Right renal cortex interstitium (tissue), 3 donors: ENCODE measurements around the gene STK38L. TPM values are rescaled to one million over a fixed set of nuclear protein-coding genes. Genes with fewer than 3 reads are reported as not detected.

Experiments used
- DNase-seq, 3 donors: peaks; one replicate each; pipeline ENCODE4 v3.0.0-alpha.2; 2013; ENCODE audit warnings: low read depth in 3 of 3, low spot score in 2 of 3
- polyA plus RNA-seq, 3 donors: library from polyadenylated mRNA; unstranded; fragments of 120-200 nt; gene quantifications; one replicate each; pipeline ENCODE4 v1.2.1, GENCODE V29; 2013; ENCODE audit not compliant: insufficient read length in 3 of 3

The STK38L gene
- 10 to 100 TPM; 43.0 to 53.7 (median 50.4) TPM for polyA plus RNA-seq

DNA sequence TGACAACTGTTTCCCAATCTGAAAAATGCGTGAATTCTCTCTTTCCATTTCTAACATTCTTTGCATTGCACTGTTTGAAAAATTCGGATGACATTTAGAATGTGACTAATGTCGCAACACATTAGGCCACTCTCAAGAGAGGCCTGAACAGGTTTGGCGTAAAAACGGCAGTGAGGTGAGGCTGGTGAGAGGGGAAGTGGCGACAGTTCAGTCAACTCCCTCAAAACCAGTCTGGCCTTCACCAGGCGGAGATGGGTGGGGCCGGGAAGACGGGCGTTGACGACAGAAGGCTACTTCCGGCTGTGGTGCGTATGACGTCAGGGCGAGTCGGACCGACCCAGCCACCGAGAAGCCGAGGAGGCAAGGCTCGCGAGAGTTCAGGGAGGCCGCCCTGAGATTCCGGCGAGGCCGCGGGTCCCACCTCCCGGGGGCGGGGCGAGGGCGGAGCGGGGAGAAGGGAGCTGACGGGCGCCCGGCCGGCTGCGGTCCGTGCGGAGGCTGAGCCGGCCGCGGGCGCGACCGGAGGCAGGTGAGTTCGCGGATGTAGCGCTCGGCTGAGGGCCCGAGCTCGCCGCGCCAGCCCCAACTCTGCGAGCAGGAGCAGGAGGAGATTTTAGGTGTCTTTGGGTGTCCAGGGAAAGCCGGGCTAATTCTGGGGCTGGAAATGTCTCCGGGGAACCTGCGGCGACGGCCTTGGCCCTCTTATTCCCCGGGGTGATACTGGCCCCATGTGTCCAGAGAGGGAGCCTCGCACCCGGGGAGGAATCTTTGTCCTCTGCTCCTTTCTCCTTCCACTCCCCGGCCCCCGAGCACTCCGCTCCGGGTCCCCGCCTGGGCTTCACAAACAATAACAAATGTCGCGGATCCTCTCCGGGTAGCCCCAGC is at the start of gene STK38L:
Gene STK38L (plus strand): TSS at position 483 of the 885 bp plus-strand sequence. CDS start 53,435 bp downstream, outside the sequence.
- DNase-seq: peak; percentile 78 to 90 (median 89)

DNA sequence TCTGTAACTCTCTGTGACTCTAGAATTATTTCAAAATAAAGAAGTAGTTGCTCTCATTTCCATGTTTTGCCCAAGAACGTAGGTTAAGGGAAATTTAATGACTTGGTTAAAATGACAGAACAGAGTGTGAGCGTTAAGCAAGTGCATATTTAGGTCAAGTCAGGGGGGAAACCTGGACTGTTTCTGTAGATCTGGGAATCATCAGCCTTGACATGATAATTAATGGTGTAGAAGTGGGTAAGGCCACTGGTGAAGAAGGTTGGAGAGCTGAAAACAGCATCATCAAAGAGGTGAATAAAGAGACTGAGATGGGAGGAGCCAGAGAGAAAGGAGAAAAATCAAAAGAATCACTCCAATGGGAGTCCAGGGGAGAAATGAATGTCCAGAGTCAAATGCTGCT is 49.4 kb upstream of the STK38L start:
- no peak for DNase-seq

DNA sequence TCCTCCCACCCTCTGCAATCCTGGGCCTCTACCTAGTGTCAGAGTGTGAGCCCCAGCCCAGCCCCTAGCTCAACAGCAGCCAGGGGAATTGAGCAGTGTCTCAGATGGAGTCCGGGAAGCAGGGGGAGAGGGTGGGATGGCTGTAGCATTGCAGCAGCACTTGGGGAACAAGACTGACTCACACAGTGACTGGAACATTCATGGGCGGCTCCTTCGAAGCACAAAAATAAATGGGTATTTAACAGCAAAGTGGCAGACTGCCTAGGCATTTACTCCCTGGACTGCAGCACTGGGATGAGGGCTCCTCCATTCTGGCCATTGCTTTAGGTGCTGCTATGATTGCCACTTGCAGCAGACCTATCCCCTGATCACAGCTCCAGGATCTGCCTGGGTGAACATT is 46.0 kb upstream of the STK38L start:
- no peak for DNase-seq

DNA sequence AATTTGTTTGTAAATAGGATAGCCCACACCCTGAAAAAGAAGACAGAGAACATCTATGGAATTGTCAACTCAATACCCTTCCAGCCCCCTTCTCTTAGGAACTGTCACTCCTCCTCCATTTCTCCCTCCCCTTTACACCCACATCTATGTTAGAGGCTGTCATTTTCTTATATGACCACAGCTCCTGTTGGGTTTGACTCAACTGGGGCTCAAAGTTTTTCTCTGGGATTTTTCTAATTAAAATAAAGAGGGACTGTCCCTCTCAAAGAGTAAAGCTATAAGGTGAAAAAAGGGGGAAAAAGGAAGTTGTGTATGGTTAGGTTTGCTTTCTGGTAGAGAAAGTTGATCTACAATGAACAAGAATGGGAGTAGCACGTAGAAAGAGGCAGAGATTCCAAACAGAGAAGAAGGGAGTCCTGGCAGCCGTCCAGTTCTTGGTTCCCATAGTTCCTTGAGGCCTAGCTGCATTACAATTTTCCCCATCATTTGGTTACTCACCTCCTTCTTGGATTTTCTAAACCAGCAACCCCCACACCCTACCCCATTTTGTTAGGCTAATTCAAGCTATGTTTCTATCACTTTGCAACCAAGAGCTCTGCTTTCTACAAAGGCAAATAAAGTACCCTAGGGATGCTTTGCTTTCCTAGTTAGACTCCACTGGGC is 44.3 kb upstream of the STK38L start:
- no peak for DNase-seq

DNA sequence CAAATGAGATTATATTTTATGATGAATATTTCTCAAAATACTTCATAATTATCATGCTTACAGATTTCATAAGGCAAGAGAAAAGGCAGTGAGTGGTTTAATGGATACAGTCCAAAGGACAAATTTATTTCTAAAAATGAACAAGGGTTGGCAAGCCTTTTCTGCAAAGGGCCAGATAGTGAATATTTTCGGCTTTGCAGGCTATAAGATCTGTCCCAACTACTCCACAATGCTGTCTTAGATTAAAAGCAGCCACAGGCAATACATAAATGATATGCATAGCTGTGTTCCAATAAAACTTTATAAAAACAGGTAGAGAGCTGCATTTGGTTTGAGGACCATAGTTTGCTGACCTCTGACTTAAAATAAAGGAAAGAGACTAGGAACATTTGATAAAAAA is 42.9 kb upstream of the STK38L start:
- DNase-seq: no peak

DNA sequence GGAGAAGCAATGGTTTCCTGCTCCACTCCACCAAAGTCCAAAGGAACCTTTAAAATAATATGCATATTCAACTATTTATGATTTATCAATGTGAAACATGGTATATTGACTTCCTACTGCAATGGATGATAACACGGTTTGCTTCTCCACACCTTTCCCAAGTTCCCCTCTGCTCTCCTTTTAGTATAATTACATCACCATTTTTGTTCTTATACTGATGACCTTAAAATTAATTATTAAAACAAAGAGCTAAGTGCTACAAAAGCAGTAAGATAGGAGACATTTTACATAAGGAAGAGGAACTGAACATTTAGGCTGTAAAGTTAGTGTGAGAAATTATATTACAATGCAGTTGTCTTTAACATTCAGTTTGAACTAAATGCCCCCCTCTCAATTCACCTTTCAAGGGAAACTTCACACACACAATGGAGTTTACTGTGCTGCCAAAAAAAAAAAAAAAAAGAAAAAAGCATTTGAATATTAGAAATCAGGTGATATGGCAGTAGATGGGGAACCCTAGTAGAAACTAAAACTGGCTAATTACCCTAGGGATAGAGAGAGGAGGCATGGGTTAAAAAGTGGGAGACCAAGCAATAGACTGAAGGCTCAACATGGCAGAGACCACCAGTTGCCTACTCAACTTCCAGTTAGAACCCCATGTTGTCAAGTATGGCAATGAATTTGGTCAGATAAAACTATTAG is 37.1 kb upstream of the STK38L start:
- no peak for DNase-seq

DNA sequence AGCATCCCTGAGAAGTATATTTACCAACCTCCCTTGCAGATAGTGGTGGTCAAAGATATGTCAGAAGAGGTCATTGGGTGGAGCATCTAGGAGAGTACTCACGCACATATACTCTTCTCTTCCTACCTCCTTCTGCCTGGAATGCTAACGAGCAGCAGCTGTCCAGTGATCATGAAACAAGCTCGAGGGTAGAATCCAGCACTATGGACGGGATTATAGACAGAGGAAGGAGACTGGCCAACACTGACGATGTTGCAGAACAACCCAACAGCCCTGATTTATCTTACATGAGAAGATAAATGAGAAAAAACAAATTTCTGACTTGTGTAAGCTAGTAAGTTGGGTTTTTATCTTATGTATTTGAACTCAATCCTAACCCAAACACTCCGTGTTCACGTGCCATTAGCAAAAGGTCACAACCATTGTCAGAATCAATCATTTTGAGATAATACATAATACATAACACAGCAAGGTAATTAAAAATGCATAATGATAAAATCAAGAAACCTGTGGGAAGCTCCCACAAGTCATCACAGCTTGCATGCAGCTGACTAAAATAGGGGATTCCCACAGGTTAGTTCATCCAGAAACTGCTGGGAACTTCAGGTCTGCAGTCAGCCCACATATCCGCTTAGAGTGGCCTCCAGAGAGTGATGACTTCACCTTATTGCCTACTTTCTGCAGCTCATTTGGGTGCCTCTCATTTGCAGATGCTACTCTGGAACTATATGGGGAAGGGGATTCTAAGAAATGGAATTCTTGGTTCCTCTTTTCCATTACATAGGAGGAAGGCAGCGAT is 36.3 kb upstream of the STK38L start:
- DNase-seq: no peak

DNA sequence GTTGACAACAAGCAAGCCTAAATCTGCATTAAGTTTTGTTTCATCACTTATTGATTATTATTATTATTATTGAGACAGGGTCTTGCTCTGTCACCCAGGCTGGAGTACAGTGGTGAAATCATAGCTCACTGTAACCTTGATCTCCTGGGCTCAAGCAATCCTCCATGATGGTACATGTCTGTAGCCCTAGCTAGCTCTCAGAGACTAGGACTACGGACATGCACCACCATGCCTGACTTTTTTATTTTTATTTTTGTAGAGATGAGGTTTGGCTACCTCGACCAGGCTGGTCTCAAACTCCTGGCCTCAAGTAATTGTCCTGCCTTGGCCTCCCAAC is 35.7 kb upstream of the STK38L start:
- no peak for DNase-seq

DNA sequence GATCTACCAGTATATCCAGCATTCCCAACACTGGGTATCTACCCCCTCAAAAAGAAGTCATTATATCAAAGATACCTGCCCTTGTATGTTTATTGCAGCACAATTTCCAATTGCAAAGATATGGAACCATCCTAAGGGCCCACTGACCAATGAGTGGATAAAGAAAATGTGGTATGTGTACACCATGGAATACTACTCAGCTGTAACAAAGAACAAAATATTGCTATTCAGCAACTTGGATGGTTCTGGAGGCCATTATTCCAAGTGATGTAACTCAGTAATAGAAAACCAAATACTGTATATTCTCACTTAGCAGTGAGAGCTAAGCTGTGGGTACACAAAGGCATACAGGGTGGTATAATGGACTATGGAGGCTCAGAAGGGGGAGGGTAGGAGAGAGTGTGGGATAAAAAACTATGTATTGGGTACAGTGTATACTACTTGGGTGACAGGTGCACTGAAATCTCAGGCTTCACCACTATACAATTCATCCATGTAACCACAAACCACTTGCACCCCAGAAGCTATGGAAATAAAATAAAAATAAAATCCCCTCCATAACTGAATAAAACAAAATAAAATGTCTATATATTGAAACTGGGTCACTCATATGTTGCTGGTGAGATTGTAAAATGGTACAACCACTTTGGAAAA is 34.7 kb upstream of the STK38L start:
- no peak for DNase-seq

DNA sequence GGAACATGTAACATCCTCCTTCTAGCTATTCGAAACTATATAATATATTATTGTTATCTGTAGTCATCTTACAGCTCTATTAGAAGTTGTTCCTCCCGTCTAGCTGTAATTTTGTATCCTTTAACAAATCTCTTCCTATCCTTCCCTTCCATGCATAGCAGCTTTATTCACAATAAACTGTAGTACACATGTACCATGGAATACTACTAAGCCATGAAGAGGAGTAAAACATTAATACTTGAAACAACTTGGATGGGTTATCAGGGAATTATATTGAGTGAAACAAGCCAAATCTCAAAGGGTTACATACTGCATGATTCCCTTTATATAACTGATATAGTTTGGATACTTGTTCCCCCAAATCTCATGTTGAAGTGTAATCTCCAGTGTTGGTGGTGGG is 33.9 kb upstream of the STK38L start:
- DNase-seq: no peak

DNA sequence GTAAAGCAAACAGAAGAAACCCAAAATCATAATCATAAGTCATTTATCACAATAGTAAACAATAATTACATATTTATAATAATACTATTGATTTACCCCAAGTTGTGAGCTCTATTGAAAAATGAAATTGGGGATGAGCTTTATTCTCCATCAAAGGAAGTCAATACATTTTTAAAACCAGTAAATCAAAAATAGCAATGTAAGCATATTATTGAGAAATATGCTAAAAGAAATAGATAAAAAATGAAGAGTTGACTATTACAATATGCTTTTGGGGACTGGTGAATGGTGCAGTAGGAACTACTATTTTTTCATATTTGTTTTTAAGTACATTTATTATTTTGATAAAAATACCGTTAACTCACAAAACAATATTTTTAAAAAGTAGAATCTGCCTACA is 31.2 kb upstream of the STK38L start:
- DNase-seq: no peak

DNA sequence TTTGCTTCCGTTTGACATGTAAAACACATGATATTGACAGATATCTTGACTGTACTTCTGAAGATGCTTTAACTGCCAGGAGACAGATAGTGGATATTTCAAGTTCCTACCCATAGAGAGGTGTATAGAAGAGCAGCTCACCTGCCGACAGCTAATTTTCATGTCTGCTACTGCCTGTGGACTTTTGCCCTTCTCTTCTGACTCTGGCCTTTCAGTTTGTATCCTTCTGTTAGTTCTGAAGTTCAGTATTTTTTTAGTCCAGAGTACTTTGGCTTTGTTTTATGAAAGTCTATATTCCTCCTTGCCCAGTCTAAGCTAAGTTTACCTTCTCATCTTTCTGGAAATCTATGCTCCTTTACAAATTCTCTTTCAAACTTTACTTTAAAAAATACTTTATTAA is 30.8 kb upstream of the STK38L start:
- DNase-seq: no peak

DNA sequence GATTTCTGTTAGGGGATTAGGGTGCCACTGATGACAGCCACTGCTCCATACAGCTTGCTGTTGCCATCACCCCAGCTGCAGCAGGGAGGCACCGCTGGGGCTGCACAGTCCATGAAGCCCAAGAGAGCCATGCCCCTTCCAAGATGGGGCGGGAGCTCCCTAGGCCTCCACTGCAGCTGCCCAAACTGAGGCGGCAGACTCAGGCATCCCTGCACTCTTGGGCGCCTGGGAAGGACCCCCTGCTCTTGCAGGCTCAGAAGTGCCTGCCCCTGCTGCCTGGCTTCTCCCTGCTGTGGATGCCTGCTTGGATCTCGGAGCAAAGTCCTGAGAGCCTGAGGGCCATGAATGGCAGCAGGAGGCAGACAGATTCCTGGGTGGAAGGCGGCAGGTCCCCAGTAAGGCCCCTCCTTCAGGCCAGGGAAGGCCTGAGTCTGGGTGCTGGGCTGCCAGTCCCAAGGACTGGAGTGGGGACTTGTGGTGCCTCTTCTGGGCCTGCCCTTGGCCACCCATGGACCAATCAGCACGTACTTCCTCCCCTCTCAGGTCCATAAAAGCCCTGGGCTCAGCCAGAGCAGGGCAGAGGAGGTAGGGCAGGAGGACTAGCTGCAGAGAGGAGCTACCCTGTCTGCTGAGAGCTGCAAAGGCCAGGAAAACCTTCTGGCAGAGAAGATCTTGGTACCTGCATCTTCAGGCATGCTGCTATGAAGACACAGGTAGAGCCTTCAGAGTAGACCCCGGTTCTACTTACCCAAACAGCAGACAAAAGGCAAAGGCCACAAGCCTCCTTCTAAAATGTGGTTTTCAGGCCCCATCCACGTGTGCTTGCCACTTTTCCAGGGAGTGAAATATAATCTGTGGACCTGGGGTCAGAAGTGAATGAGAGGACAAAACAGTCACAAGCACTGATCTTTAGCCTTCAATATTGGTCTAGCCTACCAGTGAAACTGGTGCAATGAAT is 30.0 kb upstream of the STK38L start:
- no peak for DNase-seq

DNA sequence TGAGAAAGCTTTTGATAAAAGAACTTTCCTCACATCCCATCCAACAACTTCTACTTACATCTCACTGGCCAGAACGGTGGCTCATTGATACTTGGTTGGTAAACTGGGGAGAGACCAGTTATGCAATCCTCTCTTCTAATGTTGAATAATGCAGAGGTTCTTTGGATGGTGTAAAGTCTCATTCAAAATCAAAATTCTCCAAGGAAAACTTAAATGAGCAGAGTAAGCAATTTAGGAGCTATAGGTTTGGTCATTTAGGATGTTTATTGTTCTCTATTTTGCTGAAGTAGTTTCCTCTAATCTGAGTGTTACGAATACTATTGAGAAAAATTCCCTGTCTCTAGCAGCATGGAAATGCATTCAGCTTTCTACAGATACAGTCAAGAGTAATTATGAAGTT is 26.5 kb upstream of the STK38L start:
- no peak for DNase-seq

DNA sequence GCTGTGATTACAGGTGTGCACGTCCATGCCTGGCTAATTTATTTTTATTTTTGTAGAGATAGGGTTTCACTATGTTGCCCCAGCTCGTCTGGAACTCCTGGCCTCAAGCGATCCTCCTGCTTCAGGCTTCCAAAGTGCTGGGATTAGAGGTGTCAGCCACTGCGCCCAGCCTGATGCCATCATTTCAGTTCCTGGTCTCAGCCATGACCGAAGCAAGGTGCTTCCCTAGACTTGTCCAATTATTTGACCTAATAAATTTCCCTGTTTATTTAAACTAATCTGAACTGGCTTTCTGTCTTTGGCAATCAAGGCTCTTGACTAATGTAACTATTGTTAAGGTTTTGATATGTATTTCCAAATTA is 24.4 kb upstream of the STK38L start:
- no peak for DNase-seq

DNA sequence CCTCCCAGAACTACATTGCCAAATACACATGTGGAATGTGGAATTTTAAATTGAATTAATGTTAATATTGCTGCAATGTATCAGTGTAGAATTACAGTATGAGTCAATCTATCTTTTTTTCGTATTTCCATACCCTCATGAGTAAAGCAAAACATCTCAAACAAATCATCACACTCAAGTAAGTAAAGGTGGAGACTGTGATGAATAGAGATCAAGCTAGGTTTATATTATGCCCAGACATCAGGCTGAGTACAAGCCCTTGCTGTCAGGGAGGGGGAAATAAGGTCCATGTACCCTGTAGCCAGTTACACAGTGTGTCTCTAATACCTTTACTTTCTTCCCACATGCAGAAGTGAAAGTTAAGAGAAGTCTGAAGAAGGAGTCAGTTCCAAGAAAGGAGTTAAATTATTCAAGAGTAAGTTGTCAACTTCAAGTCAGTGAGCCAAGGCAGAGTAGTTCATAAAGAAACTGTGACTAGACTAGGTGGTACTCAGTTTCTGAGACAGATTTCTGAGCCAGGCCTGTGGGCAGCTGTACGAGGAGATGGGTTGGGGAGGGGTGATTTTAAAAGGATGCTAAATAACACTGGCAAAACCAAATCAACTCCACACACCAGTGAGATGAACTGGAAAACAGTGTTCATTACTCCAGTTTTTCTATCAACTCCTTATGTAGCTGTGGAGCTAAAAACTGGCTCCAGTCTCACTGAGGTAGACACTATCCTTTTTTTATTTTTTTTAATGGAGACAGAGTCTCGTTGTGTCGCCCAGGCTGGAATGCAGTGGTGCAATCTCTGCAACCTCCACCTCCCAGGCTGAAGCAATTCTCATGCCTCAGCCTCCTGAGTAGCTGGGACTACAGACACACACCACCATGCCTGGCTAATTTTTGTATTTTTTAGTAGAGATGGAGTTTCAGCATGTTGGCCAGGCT is 23.8 kb upstream of the STK38L start:
- DNase-seq: no peak

DNA sequence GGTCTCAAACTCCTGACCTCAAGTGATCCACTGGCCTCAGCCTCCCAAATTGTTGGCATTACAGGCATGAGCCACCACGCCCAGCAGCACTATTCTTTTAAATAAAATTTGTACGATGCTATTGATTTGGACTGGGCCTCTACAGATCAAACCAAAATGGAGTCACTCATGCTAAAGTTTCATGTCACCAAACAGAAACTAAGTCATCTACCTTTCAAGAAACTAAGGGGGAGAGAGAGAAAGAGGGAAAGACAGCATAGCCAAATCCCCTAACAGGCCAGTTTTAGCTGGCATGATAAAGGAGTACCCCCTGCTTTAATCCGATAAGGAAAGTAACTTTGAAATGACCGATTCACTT is 23.1 kb upstream of the STK38L start:
- no peak for DNase-seq
